T-cell (primary cell): ENCODE data around the gene DNAI4. TPM values are rescaled to one million over a fixed set of nuclear protein-coding genes. Genes with fewer than 3 reads are reported as not detected.
A peak's percentile ranks its signal among the peaks of the same experiment; 100 is the strongest.

Source experiments
- ATAC-seq, 4 experiments: fragments of 200-7000 bp in 3 of 4; fragments of 150-1000 bp in 1 of 4; cut with Tn5 transposase; replicated peaks in 1 of 4; 1 replicate in 3 of 4; 2 replicates in 1 of 4; pipeline ENCODE4 v1.10.0; 2021; ENCODE audit warnings: moderate library complexity in 3 of 4, mild to moderate bottlenecking in 2 of 4, moderate number of reproducible peaks in 1 of 4
- CTCF ChIA-PET, 2 donors: fragments of 300-600 bp; sonication (Branson Sonifier 250); formaldehyde crosslinking; loops; one replicate each; lab custom pipeline; 2022; ENCODE audit warnings: antibody characterized with exemption in 2 of 2; lab: Charles Lee
- POLR2A ChIA-PET, 2 donors: fragments of 300-600 bp; sonication (Branson Sonifier 250); formaldehyde crosslinking; loops; one replicate each; lab custom pipeline; 2022; ENCODE audit warnings: antibody characterized with exemption in 2 of 2; lab: Charles Lee
- DNase-seq, 35 experiments: peaks; one replicate each; pipeline versions ENCODE4 v3.0.0 to v3.0.0-alpha.2; 2013 to 2023
- H3K27ac ChIP-seq: one replicate; pipeline ENCODE4 v1.5.1; 2013; ENCODE audit warnings: low read length
- H3K27me3 ChIP-seq, 2 experiments: replicated peaks in 1 of 2; 1 replicate in 1 of 2; 2 replicates in 1 of 2; pipeline versions ENCODE4 v1.6.1 to v1.7.0; 2013; ENCODE audit warnings: low read length in 1 of 2, mixed read lengths in 1 of 2; ENCODE audit not compliant: control insufficient read depth in 2 of 2, insufficient read depth in 2 of 2; ENCODE audit errors: extremely low read depth in 1 of 2
- H3K36me3 ChIP-seq, 2 donors: 1 replicate in 1 of 2; 2 replicates in 1 of 2; pipeline versions ENCODE4 v1.6.1 to v1.7.0; 2013; ENCODE audit warnings: low read length in 1 of 2; ENCODE audit not compliant: control insufficient read depth in 2 of 2, insufficient read depth in 1 of 2; ENCODE audit errors: extremely low read depth in 1 of 2
- H3K4me1 ChIP-seq, 2 experiments: 1 replicate in 1 of 2; 2 replicates in 1 of 2; pipeline versions ENCODE4 v1.6.1 to v1.7.0; 2013; ENCODE audit warnings: low read length in 2 of 2, mixed read lengths in 1 of 2; ENCODE audit not compliant: insufficient read depth in 2 of 2, control insufficient read depth in 1 of 2; ENCODE audit errors: extremely low read depth in 1 of 2
- H3K4me3 ChIP-seq, 2 donors: 1 replicate in 1 of 2; 2 replicates in 1 of 2; pipeline versions ENCODE4 v1.5.1 to v1.7.0; 2013; ENCODE audit warnings: mild to moderate bottlenecking in 2 of 2, low read length in 1 of 2, moderate library complexity in 1 of 2; ENCODE audit not compliant: control insufficient read depth in 1 of 2; ENCODE audit errors: extremely low read depth in 1 of 2
- H3K9me3 ChIP-seq: 2 replicates; pipeline ENCODE4 v1.7.0; 2013
- H3K27ac Mint-ChIP-seq, 2 donors: one replicate each; pipeline ENCODE4 v1.8.0; 2020 to 2021; ENCODE audit warnings: mild to moderate bottlenecking in 2 of 2, mixed read lengths in 2 of 2
- H3K27me3 Mint-ChIP-seq, 2 donors: one replicate each; pipeline ENCODE4 v1.8.0; 2021 to 2022; ENCODE audit warnings: mixed read lengths in 2 of 2
- H3K36me3 Mint-ChIP-seq: one replicate; pipeline ENCODE4 v1.8.0; 2021; ENCODE audit warnings: mixed read lengths
- H3K4me1 Mint-ChIP-seq, 3 donors: one replicate each; pipeline ENCODE4 v1.8.0; 2020 to 2022; ENCODE audit warnings: mixed read lengths in 3 of 3, mild to moderate bottlenecking in 1 of 3
- H3K4me3 Mint-ChIP-seq, 3 donors: one replicate each; pipeline ENCODE4 v1.8.0; 2020 to 2022; ENCODE audit warnings: mild to moderate bottlenecking in 3 of 3, mixed read lengths in 3 of 3, moderate library complexity in 3 of 3
- H3K9me3 Mint-ChIP-seq, 3 donors: one replicate each; pipeline ENCODE4 v1.8.0; 2020 to 2022; ENCODE audit warnings: mixed read lengths in 3 of 3
- WGBS: methylation state at CpG from one replicate; pipeline ENCODE4 v1.1.5; 2013; ENCODE audit warnings: missing lambda C conversion rate; ENCODE audit not compliant: insufficient coverage; 5-methylcytosine and 5-hydroxymethylcytosine counted together
- total RNA-seq, 35 experiments: library from RNA in 6 of 35; stranded (reverse) in 6 of 35; fragments of 120-200 nt in 1 of 35; gene quantifications; one replicate each; pipeline versions ENCODE4 v1.2.1 to v1.2.4 and lab custom pipeline; 2013 to 2026

Gene DNAI4
- total RNA-seq, 5 donors from 2014 or later (not counting 1 experiment from before 2014, with no cell fraction given): 5.6 to 11.7 (median 7.7) TPM

GRCh38 chr1:66925558-66925910 lies 878 bp upstream of the DNAI4 start:
- CTCF ChIA-PET: interaction anchor here in 1 of 2 donors (0.7 to 1.5 kb wide), 2 partner anchors 56 to 164 kb away, joined by 3 read pairs; no protein-coding TSS in a partner anchor
- H3K4me1 Mint-ChIP-seq: peaks cover 53 to 56% (median 54%) of the 10 kb centered on the region in 3 donors

GRCh38 chr1:66920543-66920942 lies 4.1 kb downstream of the DNAI4 start:
- ATAC-seq: no peak
- ChIA-PET POLR2A (no interaction called here), CTCF (no interaction called here)
- Histone ChIP-seq H3K9me3 (no peaks in the 10 kb centered on the region), H3K27me3 (no peaks in the 10 kb centered on the region), H3K36me3 (no peaks in the 10 kb centered on the region), H3K27ac (no peak overlapping the region), H3K4me3 (no peak overlapping the region), H3K4me1 (peaks cover 8 to 16% of the 10 kb centered on the region in 2 experiments)
- Mint-ChIP-seq H3K9me3 (peaks cover 0 to 4% (median 2%) of the 10 kb centered on the region in 3 donors), H3K36me3 (peaks cover 20% of the 10 kb centered on the region), H3K27me3 (no peaks in the 10 kb centered on the region), H3K4me3 (no peak overlapping the region), H3K27ac (no peak overlapping the region), H3K4me1 (peaks cover 20 to 25% (median 21%) of the 10 kb centered on the region in 3 donors)
- WGBS: no CpG with 5 or more reads among the region's 2 CpGs
- no peak for DNase-seq

More at GRCh38 chr1:66925558-66925910, 878 bp upstream of the DNAI4 start:
- Histone ChIP-seq H3K9me3 (no peaks in the 10 kb centered on the region), H3K4me1 (peaks cover 23 to 27% of the 10 kb centered on the region in 2 experiments), H3K36me3 (no peaks in the 10 kb centered on the region), H3K4me3 (peak overlapping the region; percentile 89 to 92), H3K27ac (peak overlapping the region; percentile 97), H3K27me3 (no peaks in the 10 kb centered on the region)
- no peak for DNase-seq
- H3K36me3 Mint-ChIP-seq: peaks cover 5% of the 10 kb centered on the region
- ATAC-seq: no peak
- 0% methylated on average over 7 of the region's 11 CpGs for WGBS
- H3K27ac Mint-ChIP-seq: peak overlapping the region; percentile 94 to 96
- POLR2A ChIA-PET: interaction anchor here in 1 of 2 donors (1.0 to 2.3 kb wide), 3 partner anchors 8 to 54 kb away, joined by 7 to 12 read pairs (median 11); no protein-coding TSS in a partner anchor
- peak overlapping the region; percentile 94 to 96 (median 94) for H3K4me3 Mint-ChIP-seq
- H3K9me3 Mint-ChIP-seq: no peaks in the 10 kb centered on the region
- no peaks in the 10 kb centered on the region for H3K27me3 Mint-ChIP-seq

- no CpG with 5 or more reads among the region's 3 CpGs for WGBS
Observed at GRCh38 chr1:66919828-66920227, 4.8 kb downstream of the DNAI4 start.

GRCh38 chr1:66919063-66919462 lies 5.6 kb downstream of the DNAI4 start:
- H3K27me3 ChIP-seq: no peaks in the 10 kb centered on the region
- no peak for ATAC-seq
- Mint-ChIP-seq H3K4me3 (no peak overlapping the region), H3K36me3 (peaks cover 20% of the 10 kb centered on the region), H3K27me3 (no peaks in the 10 kb centered on the region), H3K27ac (no peak overlapping the region), H3K4me1 (peaks cover 16 to 22% (median 17%) of the 10 kb centered on the region in 3 donors), H3K9me3 (peaks cover 0 to 4% (median 2%) of the 10 kb centered on the region in 3 donors)
- DNase-seq: no peak
- 83% methylated on average over 1 of the region's 1 CpG for WGBS
- H3K36me3 ChIP-seq: no peaks in the 10 kb centered on the region
- CTCF ChIA-PET: no interaction called here
- no peak overlapping the region for H3K4me3 ChIP-seq
- H3K4me1 ChIP-seq: peaks cover 6 to 8% of the 10 kb centered on the region in 2 experiments
- H3K9me3 ChIP-seq: no peaks in the 10 kb centered on the region
- POLR2A ChIA-PET: interaction anchor here in 1 of 2 donors (0.5 kb wide), 1 partner anchor 135 kb away, joined by 3 read pairs; the partner anchor contains the start of gene SLC35D1
- no peak overlapping the region for H3K27ac ChIP-seq

More at GRCh38 chr1:66919828-66920227, 4.8 kb downstream of the DNAI4 start:
- DNase-seq (no peak), ATAC-seq (no peak)
- no peaks in the 10 kb centered on the region for H3K27me3 Mint-ChIP-seq
- no peak overlapping the region for H3K4me3 Mint-ChIP-seq
- no peaks in the 10 kb centered on the region for H3K27me3 ChIP-seq
- H3K4me1 ChIP-seq: peaks cover 6 to 12% of the 10 kb centered on the region in 2 experiments
- CTCF ChIA-PET: no interaction called here
- no peak overlapping the region for H3K27ac Mint-ChIP-seq
- H3K27ac ChIP-seq: no peak overlapping the region
- no peaks in the 10 kb centered on the region for H3K36me3 ChIP-seq
- no peak overlapping the region for H3K4me3 ChIP-seq
- H3K9me3 Mint-ChIP-seq: peaks cover 0 to 4% (median 2%) of the 10 kb centered on the region in 3 donors
- POLR2A ChIA-PET: no interaction called here
- peaks cover 20 to 25% (median 20%) of the 10 kb centered on the region in 3 donors for H3K4me1 Mint-ChIP-seq
- H3K9me3 ChIP-seq: no peaks in the 10 kb centered on the region
- H3K36me3 Mint-ChIP-seq: peaks cover 20% of the 10 kb centered on the region

GRCh38 chr1:66917476-66917875 lies 7.2 kb downstream of the DNAI4 start:
- CTCF ChIA-PET: no interaction called here
- 100% methylated on average over 1 of the region's 1 CpG for WGBS
- Mint-ChIP-seq H3K27me3 (no peaks in the 10 kb centered on the region), H3K4me1 (peaks cover 3 to 11% (median 4%) of the 10 kb centered on the region in 3 donors), H3K4me3 (no peak overlapping the region), H3K36me3 (peaks cover 21% of the 10 kb centered on the region), H3K9me3 (peaks cover 0 to 4% (median 2%) of the 10 kb centered on the region in 3 donors), H3K27ac (no peak overlapping the region)
- ATAC-seq (no peak), DNase-seq (no peak)
- H3K9me3 ChIP-seq: no peaks in the 10 kb centered on the region
- H3K27ac ChIP-seq: no peak overlapping the region
- no peaks in the 10 kb centered on the region for H3K36me3 ChIP-seq
- POLR2A ChIA-PET: no interaction called here
- no peaks in the 10 kb centered on the region for H3K27me3 ChIP-seq
- no peak overlapping the region for H3K4me3 ChIP-seq
- H3K4me1 ChIP-seq: no peaks in the 10 kb centered on the region

- POLR2A ChIA-PET: no interaction called here
- peaks cover 23% of the 10 kb centered on the region for H3K36me3 Mint-ChIP-seq
- H3K27ac Mint-ChIP-seq: no peak overlapping the region
Observed at GRCh38 chr1:66916320-66916719, 8.3 kb downstream of the DNAI4 start.

More at GRCh38 chr1:66916320-66916719, 8.3 kb downstream of the DNAI4 start:
- ATAC-seq (no peak), DNase-seq (no peak)
- H3K9me3 ChIP-seq: no peaks in the 10 kb centered on the region
- no peaks in the 10 kb centered on the region for H3K36me3 ChIP-seq
- H3K4me3 Mint-ChIP-seq: no peak overlapping the region
- peaks cover 0 to 6% (median 0%) of the 10 kb centered on the region in 3 donors for H3K4me1 Mint-ChIP-seq
- H3K4me3 ChIP-seq: no peak overlapping the region
- no peak overlapping the region for H3K27ac ChIP-seq
- no peaks in the 10 kb centered on the region for H3K27me3 ChIP-seq
- WGBS: no CpG with 5 or more reads among the region's 2 CpGs
- H3K9me3 Mint-ChIP-seq: peaks cover 0 to 4% (median 2%) of the 10 kb centered on the region in 3 donors
- no peaks in the 10 kb centered on the region for H3K27me3 Mint-ChIP-seq
- H3K4me1 ChIP-seq: no peaks in the 10 kb centered on the region
- CTCF ChIA-PET: no interaction called here
